Ascending aorta (tissue), 2 donors: ENCODE measurements around the gene ERICH6B. TPM values are rescaled to one million over a fixed set of nuclear protein-coding genes. Genes with fewer than 3 reads are reported as not detected.
A peak's percentile ranks its signal among the peaks of the same experiment; 100 is the strongest.

ENCODE experiments used
- DNase-seq, 2 donors: peaks; one replicate each; pipeline ENCODE4 v3.0.0-alpha.2; 2019; ENCODE audit warnings: low spot score in 2 of 2
- H3K27ac ChIP-seq, 2 donors: fragments of 200-600 bp; sonication (generic); one replicate each; pipeline ENCODE4 v1.5.1; 2016 to 2017; ENCODE audit warnings: mild to moderate bottlenecking in 1 of 2
- H3K27me3 ChIP-seq: fragments of 200-600 bp; sonication (generic); one replicate; pipeline ENCODE4 v1.5.1; 2017
- H3K36me3 ChIP-seq, 2 donors: fragments of 200-600 bp; sonication (generic); one replicate each; pipeline ENCODE4 v1.5.1; 2016
- H3K4me1 ChIP-seq, 2 donors: fragments of 200-600 bp; sonication (generic); one replicate each; pipeline ENCODE4 v1.5.1; 2016 to 2017; ENCODE audit warnings: mild to moderate bottlenecking in 1 of 2
- H3K4me3 ChIP-seq, 2 donors: fragments of 200-600 bp; sonication (generic); one replicate each; pipeline ENCODE4 v1.5.1; 2016 to 2017; ENCODE audit warnings: mild to moderate bottlenecking in 1 of 2
- H3K9me3 ChIP-seq, 2 donors: fragments of 200-600 bp; sonication (generic); one replicate each; pipeline ENCODE4 v1.5.1; 2016
- intact Hi-C: fragments of 100-400 bp; cut with DNase I; formaldehyde crosslinking; loops from one replicate; pipeline ENCODE4 v1.15.1; 2023
- total RNA-seq: library from RNA; depleted of rRNA; stranded (reverse); fragments of >200 nt; gene quantifications from one replicate; pipeline ENCODE4 v1.1.0, GENCODE V29; 2016
- TF ChIP-seq, protein P1 (sequence below), 3 experiments: fragments of 200-600 bp in 2 of 3; fragments of 450-650 bp in 1 of 3; sonication (generic) in 2 of 3; IDR thresholded peaks; one replicate each; pipeline ENCODE4 v1.5.1; 2016 to 2019; ENCODE audit warnings: antibody characterized with exemption in 3 of 3, mild to moderate bottlenecking in 1 of 3, moderate library complexity in 1 of 3

Gene ERICH6B
- total RNA-seq, 1 donor from 2014 or later, result not detected

DNA sequence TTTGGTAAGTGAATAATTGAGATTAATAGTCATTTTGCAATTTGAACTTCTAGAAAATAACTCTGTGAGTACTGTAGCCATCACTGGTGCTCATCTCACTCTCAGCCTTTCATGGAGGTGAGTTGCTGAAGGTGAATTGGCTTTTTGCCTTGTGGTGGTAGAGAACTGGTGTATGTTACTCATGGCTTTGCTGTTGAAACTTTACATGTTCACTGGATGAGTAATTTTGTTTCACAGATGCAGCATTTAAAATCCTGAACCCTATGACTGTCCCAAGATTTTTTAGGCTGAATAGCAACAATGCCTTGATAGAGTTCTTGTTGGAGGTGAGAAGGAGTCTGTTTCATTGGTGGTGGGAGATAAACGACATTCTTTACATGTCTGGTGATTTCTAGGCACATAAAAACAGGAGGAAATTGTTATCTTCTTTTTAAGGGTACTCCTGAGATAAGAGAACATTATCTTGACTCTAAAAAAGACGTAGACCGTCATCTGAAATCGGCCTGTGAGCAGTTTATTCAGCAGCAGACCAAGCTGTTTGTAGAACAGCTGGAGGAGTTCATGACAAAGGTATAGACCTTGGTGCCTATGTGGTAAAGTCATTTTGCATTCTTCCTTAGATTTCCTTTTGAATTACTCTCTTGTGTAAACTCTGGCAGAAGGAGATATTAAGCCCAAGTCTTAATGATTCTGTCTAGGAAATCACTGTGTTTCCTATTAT is 96.9 kb downstream of the ERICH6B start:
- Histone ChIP-seq H3K9me3 (no peaks in the 10 kb centered on the region), H3K27me3 (no peaks in the 10 kb centered on the region), H3K36me3 (peaks cover 28 to 57% of the 10 kb centered on the region in 2 donors), H3K4me3 (no peak overlapping the region), H3K4me1 (no peaks in the 10 kb centered on the region), H3K27ac (no peak overlapping the region)
- TF ChIP-seq, protein P1, sequence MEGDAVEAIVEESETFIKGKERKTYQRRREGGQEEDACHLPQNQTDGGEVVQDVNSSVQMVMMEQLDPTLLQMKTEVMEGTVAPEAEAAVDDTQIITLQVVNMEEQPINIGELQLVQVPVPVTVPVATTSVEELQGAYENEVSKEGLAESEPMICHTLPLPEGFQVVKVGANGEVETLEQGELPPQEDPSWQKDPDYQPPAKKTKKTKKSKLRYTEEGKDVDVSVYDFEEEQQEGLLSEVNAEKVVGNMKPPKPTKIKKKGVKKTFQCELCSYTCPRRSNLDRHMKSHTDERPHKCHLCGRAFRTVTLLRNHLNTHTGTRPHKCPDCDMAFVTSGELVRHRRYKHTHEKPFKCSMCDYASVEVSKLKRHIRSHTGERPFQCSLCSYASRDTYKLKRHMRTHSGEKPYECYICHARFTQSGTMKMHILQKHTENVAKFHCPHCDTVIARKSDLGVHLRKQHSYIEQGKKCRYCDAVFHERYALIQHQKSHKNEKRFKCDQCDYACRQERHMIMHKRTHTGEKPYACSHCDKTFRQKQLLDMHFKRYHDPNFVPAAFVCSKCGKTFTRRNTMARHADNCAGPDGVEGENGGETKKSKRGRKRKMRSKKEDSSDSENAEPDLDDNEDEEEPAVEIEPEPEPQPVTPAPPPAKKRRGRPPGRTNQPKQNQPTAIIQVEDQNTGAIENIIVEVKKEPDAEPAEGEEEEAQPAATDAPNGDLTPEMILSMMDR (IDR thresholded peaks at IDR 0.05), result no peak
- DNase-seq, result no peak
- intact Hi-C loops, result no loop called here

DNA sequence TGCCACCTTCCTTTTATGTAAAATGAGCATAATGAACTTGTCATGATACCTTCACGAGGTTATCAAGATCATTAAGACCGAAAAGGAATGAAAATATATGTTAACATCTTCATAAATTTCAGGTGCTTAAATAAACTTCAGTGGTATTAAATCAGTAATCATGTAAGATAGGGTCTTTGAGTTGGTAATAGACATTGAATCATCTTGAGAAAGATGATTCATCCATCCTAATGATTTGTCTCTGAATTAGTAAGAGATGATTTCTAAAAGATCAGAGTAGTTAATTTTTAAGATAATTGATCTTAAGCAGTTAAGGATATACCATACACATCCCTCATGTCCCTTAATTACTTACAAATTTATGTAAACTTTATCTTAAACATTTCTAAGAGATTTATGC is 98.8 kb downstream of the ERICH6B start:
- intact Hi-C loops, result no loop called here
- H3K36me3 ChIP-seq, result peaks cover 40 to 69% of the 10 kb centered on the region in 2 donors

DNA sequence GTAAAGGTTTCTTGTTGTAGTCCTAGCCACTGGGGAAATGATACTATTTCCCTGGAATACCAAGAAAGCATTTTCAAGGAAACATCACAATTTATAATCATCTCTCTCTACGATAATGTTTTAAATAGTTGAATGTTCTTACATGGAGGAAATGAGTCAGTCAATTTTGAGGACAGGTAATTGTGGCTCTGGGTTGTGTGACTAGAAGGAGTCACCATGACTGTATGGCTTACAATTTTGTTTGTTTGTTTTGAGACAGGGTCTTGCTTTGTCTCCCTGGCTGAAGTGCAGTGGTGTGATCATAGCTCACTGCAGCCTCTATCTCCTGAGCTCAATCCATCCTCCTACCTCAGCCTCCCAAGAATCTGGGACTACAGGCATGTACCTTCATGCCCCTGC is 103.4 kb downstream of the ERICH6B start:
- intact Hi-C loops, result loop anchor here (5.0 kb wide), 2 partner anchors 50 to 140 kb away; partner anchors contain the start of gene COG3
- Histone ChIP-seq H3K27ac (peak overlapping the region in 1 of 2 donors; percentile 43), H3K36me3 (peaks cover 51 to 60% of the 10 kb centered on the region in 2 donors)

More for the DNA sequence above, 98.8 kb downstream of the ERICH6B start:
- Histone ChIP-seq H3K4me1 (no peaks in the 10 kb centered on the region), H3K27ac (no peak overlapping the region), H3K4me3 (no peak overlapping the region), H3K9me3 (no peaks in the 10 kb centered on the region), H3K27me3 (no peaks in the 10 kb centered on the region)
- TF ChIP-seq, protein P1 (IDR thresholded peaks at IDR 0.05), result no peak
- no peak for DNase-seq

DNA sequence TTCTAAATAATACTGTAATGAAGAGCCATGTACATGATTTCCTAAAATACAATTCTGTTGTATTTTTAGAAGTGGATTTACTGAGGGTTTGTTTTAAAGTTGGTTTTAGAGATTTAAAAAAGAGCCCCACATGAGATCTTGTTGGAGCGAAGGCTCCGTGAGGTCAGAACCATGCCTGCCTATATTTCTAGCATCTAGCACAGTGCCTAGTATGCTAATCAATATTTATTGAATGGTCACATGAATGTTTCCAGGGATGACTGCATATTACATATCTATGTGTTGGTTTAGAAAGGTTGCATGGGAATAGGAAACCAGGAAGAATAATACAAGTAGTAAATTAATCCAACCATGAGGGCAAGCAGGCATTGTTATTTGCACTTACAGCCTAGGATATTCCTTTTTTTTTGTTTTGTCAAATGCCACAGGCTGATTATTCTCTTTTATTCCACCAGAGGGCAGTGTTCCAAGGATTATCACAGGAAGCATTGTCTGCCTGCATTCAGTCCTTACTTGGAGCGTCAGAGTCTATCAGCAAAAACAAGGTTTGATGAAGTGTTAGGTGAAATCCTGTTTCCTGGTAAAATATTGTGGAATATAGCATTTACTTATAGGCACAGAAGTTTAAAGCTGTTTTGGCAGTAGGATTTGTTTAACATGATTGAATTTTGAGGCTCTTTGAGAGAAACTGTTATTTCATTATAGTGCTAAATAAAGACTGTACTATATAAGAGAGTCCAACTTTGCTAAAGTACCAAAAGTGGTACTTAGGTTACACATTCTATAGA is 104.0 kb downstream of the ERICH6B start:
- peaks cover 54 to 56% of the 10 kb centered on the region in 2 donors for H3K36me3 ChIP-seq
- no peaks in the 10 kb centered on the region for H3K4me1 ChIP-seq
- no peak overlapping the region for H3K4me3 ChIP-seq
- no peak for DNase-seq
- H3K27ac ChIP-seq, result peak overlapping the region in 1 of 2 donors; percentile 43
- intact Hi-C loops, result loop anchor here (5.0 kb wide), 2 partner anchors 49 to 139 kb away; partner anchors contain the start of gene COG3
- no peaks in the 10 kb centered on the region for H3K27me3 ChIP-seq
- no peaks in the 10 kb centered on the region for H3K9me3 ChIP-seq
- TF ChIP-seq, protein P1 (IDR thresholded peaks at IDR 0.05), result peak; percentile 70 to 77 (median 74)

More for the DNA sequence above, 103.4 kb downstream of the ERICH6B start:
- H3K4me1 ChIP-seq, result no peaks in the 10 kb centered on the region
- no peaks in the 10 kb centered on the region for H3K9me3 ChIP-seq
- TF ChIP-seq, protein P1 (IDR thresholded peaks at IDR 0.05), result no peak
- DNase-seq, result no peak
- H3K27me3 ChIP-seq, result no peaks in the 10 kb centered on the region
- H3K4me3 ChIP-seq, result no peak overlapping the region

DNA sequence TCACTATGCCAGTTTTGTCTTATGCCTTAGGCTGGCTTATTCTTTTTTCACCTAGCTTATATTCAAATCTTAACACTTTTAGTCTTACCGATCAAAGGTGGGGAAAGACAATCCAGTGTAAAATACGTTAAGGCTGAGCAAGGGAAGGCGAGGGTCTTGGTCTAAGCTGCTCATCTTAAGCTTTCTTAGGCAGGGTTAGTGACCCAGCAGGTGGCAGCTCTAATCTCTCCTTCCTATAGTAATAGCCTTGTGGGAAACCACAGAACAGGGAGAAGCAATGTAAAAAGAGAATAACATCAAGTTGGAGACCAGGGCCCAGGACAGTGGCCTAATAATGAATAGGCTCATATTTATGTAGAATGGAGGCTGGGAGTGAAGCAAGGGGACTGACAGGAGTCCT is 104.9 kb downstream of the ERICH6B start:
- DNase-seq, result no peak
- Histone ChIP-seq H3K27me3 (no peaks in the 10 kb centered on the region), H3K9me3 (no peaks in the 10 kb centered on the region), H3K4me3 (no peak overlapping the region), H3K4me1 (no peaks in the 10 kb centered on the region), H3K36me3 (peaks cover 50 to 54% of the 10 kb centered on the region in 2 donors), H3K27ac (no peak overlapping the region)
- TF ChIP-seq, protein P1 (IDR thresholded peaks at IDR 0.05), result no peak
- intact Hi-C loops, result loop anchor here (5.0 kb wide), 2 partner anchors 48 to 138 kb away; partner anchors contain the start of gene COG3
